Frontal cortex (tissue), 4 donors: Measurements from ENCODE around the gene AXIN1. TPM values are rescaled to one million over a fixed set of nuclear protein-coding genes. Genes with fewer than 3 reads are reported as not detected.
"Not testable (repeated sequence)": the region's sequence is repeated elsewhere in the genome, so short reads cannot be mapped to it uniquely, and the experiment has no call there.

Experiments
- DNase-seq, 2 donors: peaks; one replicate each; pipeline ENCODE4 v3.0.0; 2012; ENCODE audit warnings: low spot score in 2 of 2
- FAIRE-seq: peaks from 2 replicates; lab custom pipeline; 2012; peaks lifted over from hg19 to GRCh38; lab: Jason Lieb, UNC
- total RNA-seq: library from RNA; depleted of rRNA; stranded (reverse); fragments of >200 nt; gene quantifications from one replicate; pipeline ENCODE4 v1.2.3, GENCODE V29; 2014
- donor health status: control.
- donor health status: control.
- donor health status: control.

The AXIN1 gene
- total RNA-seq, 1 donor from 2014 or later = 24.5 TPM

GRCh38 chr16:360698-361336 lies 8.3 kb upstream of the AXIN1 start:
- DNase-seq = no peak
- no peak for FAIRE-seq

GRCh38 chr16:359871-360697 lies 7.6 kb upstream of the AXIN1 start:
- FAIRE-seq (no peak), DNase-seq (no peak)

GRCh38 chr16:359067-359763 lies 6.7 kb upstream of the AXIN1 start:
- FAIRE-seq (no peak), DNase-seq (no peak)

- FAIRE-seq = no peak
- no peak for DNase-seq
Measured at GRCh38 chr16:356741-357140, 4.2 kb upstream of the AXIN1 start.

- DNase-seq = no peak
- FAIRE-seq = no peak
Measured at GRCh38 chr16:354971-355461, 2.5 kb upstream of the AXIN1 start.

- FAIRE-seq = no peak
Measured at GRCh38 chr16:354291-354881, 1.9 kb upstream of the AXIN1 start.

GRCh38 chr16:353404-354290 lies 1.1 kb upstream of the AXIN1 start:
- no peak for DNase-seq
- no peak for FAIRE-seq

More at GRCh38 chr16:354291-354881, 1.9 kb upstream of the AXIN1 start:
- no peak for DNase-seq

- FAIRE-seq = no peak
- DNase-seq = no peak
Measured at GRCh38 chr16:351804-352520, 561 bp downstream of the AXIN1 start.

- DNase-seq = no peak
- FAIRE-seq = no peak
Measured at GRCh38 chr16:350203-350602, 2.3 kb downstream of the AXIN1 start.

- DNase-seq (no peak), FAIRE-seq (no peak)
Measured at GRCh38 chr16:349211-349610, 3.3 kb downstream of the AXIN1 start.

- not testable (repeated sequence) for FAIRE-seq
Measured at GRCh38 chr16:348495-348894, 4.0 kb downstream of the AXIN1 start.

GRCh38 chr16:347203-347602 lies 5.3 kb downstream of the AXIN1 start:
- FAIRE-seq = no peak
- no peak for DNase-seq

More at GRCh38 chr16:348495-348894, 4.0 kb downstream of the AXIN1 start:
- DNase-seq = not testable (repeated sequence)

GRCh38 chr16:346587-346986 lies 5.9 kb downstream of the AXIN1 start:
- no peak for DNase-seq
- no peak for FAIRE-seq

- DNase-seq (no peak), FAIRE-seq (no peak)
Measured at GRCh38 chr16:345772-346171, 6.8 kb downstream of the AXIN1 start.

- FAIRE-seq = no peak
- DNase-seq = no peak
Measured at GRCh38 chr16:342455-343213, 9.9 kb downstream of the AXIN1 start.

GRCh38 chr16:341974-342336 lies 10.6 kb downstream of the AXIN1 start:
- DNase-seq, FAIRE-seq: not testable (repeated sequence)

- not testable (repeated sequence) for DNase-seq, FAIRE-seq
Measured at GRCh38 chr16:341095-341973, 11.2 kb downstream of the AXIN1 start.
